ENCODE results near the gene SAMD4B. TPM values are rescaled to one million over a fixed set of nuclear protein-coding genes. Genes with fewer than 3 reads are reported as not detected.

The SAMD4B gene
- total RNA-seq, 1 donor from 2014 or later = 100 TPM

- no peak overlapping the region for H3K4me3 Mint-ChIP-seq (ENCODE audit: unreplicated experiment)
- H3K27me3 Mint-ChIP-seq (ENCODE audit: unreplicated experiment) = peaks cover 30% of the 10 kb centered on the region
- no peaks in the 10 kb centered on the region for H3K4me1 Mint-ChIP-seq (ENCODE audit: unreplicated experiment)
- H3K9me3 Mint-ChIP-seq (ENCODE audit: unreplicated experiment) = no peaks in the 10 kb centered on the region
- no peak overlapping the region for H3K27ac Mint-ChIP-seq (ENCODE audit: unreplicated experiment)
- no peak for TF ChIP-seq CTCF (IDR thresholded peaks at IDR 0.05)
- no peaks in the 10 kb centered on the region for H3K36me3 Mint-ChIP-seq (ENCODE audit: unreplicated experiment)
- DNase-seq (ENCODE audit: extremely low spot score, unreplicated experiment) = no peak
Measured at GRCh38 chr19:39297931-39298634, 44.1 kb upstream of the SAMD4B start.

GRCh38 chr19:39299404-39299803 is 42.8 kb upstream of the SAMD4B start:
- H3K9me3 Mint-ChIP-seq (ENCODE audit: unreplicated experiment) = no peaks in the 10 kb centered on the region
- no peak for DNase-seq (ENCODE audit: extremely low spot score, unreplicated experiment)
- TF ChIP-seq CTCF (IDR thresholded peaks at IDR 0.05) = no peak
- H3K27ac Mint-ChIP-seq (ENCODE audit: unreplicated experiment) = no peak overlapping the region
- no peak overlapping the region for H3K4me3 Mint-ChIP-seq (ENCODE audit: unreplicated experiment)
- no peaks in the 10 kb centered on the region for H3K4me1 Mint-ChIP-seq (ENCODE audit: unreplicated experiment)
- no peaks in the 10 kb centered on the region for H3K36me3 Mint-ChIP-seq (ENCODE audit: unreplicated experiment)
- peaks cover 34% of the 10 kb centered on the region for H3K27me3 Mint-ChIP-seq (ENCODE audit: unreplicated experiment)

- no peaks in the 10 kb centered on the region for H3K36me3 Mint-ChIP-seq (ENCODE audit: unreplicated experiment)
- no peaks in the 10 kb centered on the region for H3K4me1 Mint-ChIP-seq (ENCODE audit: unreplicated experiment)
- H3K9me3 Mint-ChIP-seq (ENCODE audit: unreplicated experiment) = no peaks in the 10 kb centered on the region
- no peak for TF ChIP-seq CTCF (IDR thresholded peaks at IDR 0.05)
- no peak overlapping the region for H3K27ac Mint-ChIP-seq (ENCODE audit: unreplicated experiment)
- DNase-seq (ENCODE audit: extremely low spot score, unreplicated experiment) = no peak
- H3K27me3 Mint-ChIP-seq (ENCODE audit: unreplicated experiment) = peaks cover 37% of the 10 kb centered on the region
- no peak overlapping the region for H3K4me3 Mint-ChIP-seq (ENCODE audit: unreplicated experiment)
Measured at GRCh38 chr19:39299832-39300231, 42.4 kb upstream of the SAMD4B start.

- no peak for DNase-seq (ENCODE audit: extremely low spot score, unreplicated experiment)
- no peak overlapping the region for H3K4me3 Mint-ChIP-seq (ENCODE audit: unreplicated experiment)
- no peak overlapping the region for H3K27ac Mint-ChIP-seq (ENCODE audit: unreplicated experiment)
- peaks cover 46% of the 10 kb centered on the region for H3K27me3 Mint-ChIP-seq (ENCODE audit: unreplicated experiment)
- H3K36me3 Mint-ChIP-seq (ENCODE audit: unreplicated experiment) = no peaks in the 10 kb centered on the region
- no peaks in the 10 kb centered on the region for H3K9me3 Mint-ChIP-seq (ENCODE audit: unreplicated experiment)
- H3K4me1 Mint-ChIP-seq (ENCODE audit: unreplicated experiment) = no peaks in the 10 kb centered on the region
- no peak for TF ChIP-seq CTCF (IDR thresholded peaks at IDR 0.05)
Measured at GRCh38 chr19:39301021-39301420, 41.2 kb upstream of the SAMD4B start.

- Mint-ChIP-seq H3K4me3 (ENCODE audit: unreplicated experiment) (no peak overlapping the region), H3K9me3 (ENCODE audit: unreplicated experiment) (no peaks in the 10 kb centered on the region), H3K27ac (ENCODE audit: unreplicated experiment) (no peak overlapping the region), H3K4me1 (ENCODE audit: unreplicated experiment) (no peaks in the 10 kb centered on the region), H3K36me3 (ENCODE audit: unreplicated experiment) (no peaks in the 10 kb centered on the region), H3K27me3 (ENCODE audit: unreplicated experiment) (peaks cover 51% of the 10 kb centered on the region)
- TF ChIP-seq CTCF (IDR thresholded peaks at IDR 0.05) = no peak
- DNase-seq (ENCODE audit: extremely low spot score, unreplicated experiment) = no peak
Measured at GRCh38 chr19:39301562-39301961, 40.7 kb upstream of the SAMD4B start.

Measured in osteocyte (in vitro differentiated cells).